ENCODE results near the gene LY6G6C. TPM values are rescaled to one million over a fixed set of nuclear protein-coding genes. Genes with fewer than 3 reads are reported as not detected.

LY6G6C gene
- total and polyA plus RNA-seq, 10 of the 15 experiments (the other 5 are each of a cell fraction or from before 2014, with no cell fraction given): not detected

DNA sequence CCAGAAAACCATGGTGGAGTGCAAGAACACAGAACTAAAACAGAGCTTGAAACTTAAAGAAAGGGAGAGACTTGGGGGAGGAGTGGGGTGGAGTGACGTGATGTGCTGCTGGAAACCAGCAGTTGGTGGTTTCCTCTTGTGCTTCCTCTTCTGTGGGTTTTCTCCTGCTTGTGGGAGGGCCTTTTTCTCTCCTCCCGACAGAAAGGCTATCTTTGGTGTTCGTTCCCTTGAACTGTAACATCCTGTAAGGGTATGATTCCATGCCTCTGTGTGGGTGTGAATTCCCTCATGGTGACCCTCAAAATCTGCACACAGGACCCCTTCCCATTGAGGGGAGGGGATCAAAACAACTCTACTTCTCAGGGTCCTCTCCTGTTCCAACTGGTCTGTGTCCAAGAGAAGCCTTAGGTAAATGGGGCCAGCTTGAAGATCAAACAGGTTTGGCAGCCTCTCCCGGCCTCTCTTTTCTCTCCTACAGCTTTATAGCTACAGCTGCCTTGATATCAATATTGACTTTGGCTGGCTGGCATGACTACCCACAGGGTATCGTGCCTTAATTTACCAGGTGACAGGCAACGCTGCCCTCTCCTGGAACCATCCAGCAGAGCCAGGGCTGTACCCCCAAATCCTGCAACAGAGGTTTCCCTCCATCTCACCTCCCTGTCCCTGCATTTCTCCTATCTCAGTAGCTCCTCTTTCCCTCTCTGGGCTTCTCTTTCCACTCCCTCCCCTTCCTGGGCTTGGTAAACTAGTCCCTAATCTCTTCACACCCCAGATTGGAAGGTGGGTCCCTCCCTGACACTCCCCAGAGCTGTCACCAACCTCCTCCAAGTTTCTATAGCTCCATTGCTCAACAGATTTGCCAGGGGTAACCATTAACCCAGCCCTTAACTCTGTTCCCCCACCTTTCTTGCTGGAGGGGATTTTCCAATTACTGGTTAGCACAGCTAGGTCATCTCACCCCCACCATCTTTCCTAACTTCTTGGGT, 16.7 kb upstream of the LY6G6C start:
- in situ Hi-C loops (cut with MboI): no loop called here
- FAIRE-seq: peak; percentile 49
- no TSS peak for BruUV-seq (replicated peaks)
- TF ChIP-seq EGR1 (IDR thresholded peaks at IDR 0.05; ENCODE audit: borderline replicate concordance in 1 of 2, low read depth in 2 of 2, low read length in 2 of 2) (0 out of 3 replicates have a peak, but pooled peaks of 1 of the 2 experiments have one; percentile 51), BMI1 (IDR thresholded peaks at IDR 0.05; ENCODE audit: borderline replicate concordance) (no peak; the same call in 1 of the 2 replicates), ASH2L (IDR thresholded peaks at IDR 0.05; ENCODE audit: borderline replicate concordance, low read depth) (no peak), CBFB (IDR thresholded peaks at IDR 0.05; ENCODE audit: low read depth) (peak; percentile 73), NFYA (IDR thresholded peaks at IDR 0.05; ENCODE audit: borderline replicate concordance, low read depth, low read length) (no peak), POLR2A (IDR thresholded peaks at IDR 0.05; ENCODE audit: low read depth, low read length) (peak; percentile 50), SRF (IDR thresholded peaks at IDR 0.05; ENCODE audit: low read depth in 2 of 2, low read length in 2 of 2) (no peak), TBL1XR1 (IDR thresholded peaks at IDR 0.05; ENCODE audit: low read depth, low read length) (no peak; the same call in 1 of the 2 replicates), KAT2A (conservative IDR thresholded peaks at IDR 0.05; ENCODE audit: control insufficient read depth, low read depth, low read length) (no peak), SMAD1 (IDR thresholded peaks at IDR 0.05; ENCODE audit: low read depth, partially characterized antibody) (peak; percentile 72), STAT1 (conservative IDR thresholded peaks at IDR 0.05) (no peak), NFIC (IDR thresholded peaks at IDR 0.05; ENCODE audit: low read depth, low read length) (no peak), SP1 (IDR thresholded peaks at IDR 0.05; ENCODE audit: low read depth, low read length) (peak; percentile 39), ZNF622 (IDR thresholded peaks at IDR 0.05) (no peak), JUNB (IDR thresholded peaks at IDR 0.05) (no peak), NFYB (IDR thresholded peaks at IDR 0.05; ENCODE audit: insufficient read depth, low read depth, low read length) (no peak)
- TF ChIP-seq, protein P1, sequence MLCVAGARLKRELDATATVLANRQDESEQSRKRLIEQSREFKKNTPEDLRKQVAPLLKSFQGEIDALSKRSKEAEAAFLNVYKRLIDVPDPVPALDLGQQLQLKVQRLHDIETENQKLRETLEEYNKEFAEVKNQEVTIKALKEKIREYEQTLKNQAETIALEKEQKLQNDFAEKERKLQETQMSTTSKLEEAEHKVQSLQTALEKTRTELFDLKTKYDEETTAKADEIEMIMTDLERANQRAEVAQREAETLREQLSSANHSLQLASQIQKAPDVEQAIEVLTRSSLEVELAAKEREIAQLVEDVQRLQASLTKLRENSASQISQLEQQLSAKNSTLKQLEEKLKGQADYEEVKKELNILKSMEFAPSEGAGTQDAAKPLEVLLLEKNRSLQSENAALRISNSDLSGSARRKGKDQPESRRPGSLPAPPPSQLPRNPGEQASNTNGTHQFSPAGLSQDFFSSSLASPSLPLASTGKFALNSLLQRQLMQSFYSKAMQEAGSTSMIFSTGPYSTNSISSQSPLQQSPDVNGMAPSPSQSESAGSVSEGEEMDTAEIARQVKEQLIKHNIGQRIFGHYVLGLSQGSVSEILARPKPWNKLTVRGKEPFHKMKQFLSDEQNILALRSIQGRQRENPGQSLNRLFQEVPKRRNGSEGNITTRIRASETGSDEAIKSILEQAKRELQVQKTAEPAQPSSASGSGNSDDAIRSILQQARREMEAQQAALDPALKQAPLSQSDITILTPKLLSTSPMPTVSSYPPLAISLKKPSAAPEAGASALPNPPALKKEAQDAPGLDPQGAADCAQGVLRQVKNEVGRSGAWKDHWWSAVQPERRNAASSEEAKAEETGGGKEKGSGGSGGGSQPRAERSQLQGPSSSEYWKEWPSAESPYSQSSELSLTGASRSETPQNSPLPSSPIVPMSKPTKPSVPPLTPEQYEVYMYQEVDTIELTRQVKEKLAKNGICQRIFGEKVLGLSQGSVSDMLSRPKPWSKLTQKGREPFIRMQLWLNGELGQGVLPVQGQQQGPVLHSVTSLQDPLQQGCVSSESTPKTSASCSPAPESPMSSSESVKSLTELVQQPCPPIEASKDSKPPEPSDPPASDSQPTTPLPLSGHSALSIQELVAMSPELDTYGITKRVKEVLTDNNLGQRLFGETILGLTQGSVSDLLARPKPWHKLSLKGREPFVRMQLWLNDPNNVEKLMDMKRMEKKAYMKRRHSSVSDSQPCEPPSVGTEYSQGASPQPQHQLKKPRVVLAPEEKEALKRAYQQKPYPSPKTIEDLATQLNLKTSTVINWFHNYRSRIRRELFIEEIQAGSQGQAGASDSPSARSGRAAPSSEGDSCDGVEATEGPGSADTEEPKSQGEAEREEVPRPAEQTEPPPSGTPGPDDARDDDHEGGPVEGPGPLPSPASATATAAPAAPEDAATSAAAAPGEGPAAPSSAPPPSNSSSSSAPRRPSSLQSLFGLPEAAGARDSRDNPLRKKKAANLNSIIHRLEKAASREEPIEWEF (IDR thresholded peaks at IDR 0.05; ENCODE audit: insufficient replicate concordance, low read depth, low read length): no peak

More for the DNA sequence above, 16.7 kb upstream of the LY6G6C start:
- DNase-seq (ENCODE audit: low read depth, low spot score) (peak; percentile 75), ATAC-seq (peak; percentile 30)
- ChIA-PET CTCF (interaction anchor here (0.6 to 15.8 kb wide), 30 partner anchors 9 to 240 kb away, joined by 3 to 208 read pairs (median 3); partner anchors contain the start of genes ABHD16A, AIF1, ATP6V1G2 and DDAH2), SMC1A (ENCODE audit: uncharacterized antibody, unreplicated experiment) (interaction anchor here (0.6 to 6.3 kb wide), 33 partner anchors 10 to 398 kb away, joined by 3 to 45 read pairs (median 5); partner anchors contain the start of genes ABHD16A, DDAH2, GPANK1 and HSPA1A), POLR2A (interaction anchor here (0.7 to 9.7 kb wide), 28 partner anchors 9 to 438 kb away, joined by 3 to 158 read pairs (median 6); partner anchors contain the start of genes ABHD16A, BAG6, C6orf47 and DDAH2), RAD21 (ENCODE audit: unreplicated experiment) (interaction anchor here (0.6 to 6.0 kb wide), 24 partner anchors 8 to 242 kb away, joined by 3 to 53 read pairs (median 6); partner anchors contain the start of genes ABHD16A, AIF1, DDAH2 and DDX39B)
- Histone ChIP-seq H3K4me2 (ENCODE audit: control insufficient read depth, insufficient read depth) (peak overlapping the region; percentile 73), H2AFZ (ENCODE audit: control insufficient read depth, low read depth, low read length) (peak overlapping the region; percentile 50), H3K9me3 (replicated peaks; ENCODE audit: control insufficient read depth, insufficient read depth, low read length) (no peaks in the 10 kb centered on the region), H3K79me2 (ENCODE audit: control insufficient read depth, insufficient read depth, low read length) (peaks cover 48% of the 10 kb centered on the region), H3K27ac (ENCODE audit: control insufficient read depth, insufficient read depth) (peak overlapping the region; percentile 99), H3K9ac (ENCODE audit: control insufficient read depth, insufficient read depth, low read length) (peak overlapping the region; percentile 98), H3K4me1 (ENCODE audit: control insufficient read depth, insufficient read depth, low read length) (peaks cover 28% of the 10 kb centered on the region), H4K20me1 (ENCODE audit: control insufficient read depth, insufficient read depth) (0 out of 2 replicates have a peak, but pooled peaks cover 4% of the 10 kb centered on the region), H3K4me3 (peak overlapping the region; percentile 100), H3K36me3 (ENCODE audit: control insufficient read depth in 2 of 2, insufficient read depth in 2 of 2, low read length in 1 of 2) (peaks cover 6 to 8% of the 10 kb centered on the region in 2 experiments; a peak in 3 of 4 replicates), H3K27me3 (replicated peaks in 1 of 2; ENCODE audit: control insufficient read depth in 2 of 2, insufficient read depth in 2 of 2, low read length in 1 of 2) (no peaks in the 10 kb centered on the region)
- 0% methylated on average over 6 of the region's 6 CpGs for WGBS (ENCODE audit: insufficient coverage, insufficient replicate concordance, low lambda C conversion rate, missing lambda C conversion rate)
- intact Hi-C loops (cut with micrococcal nuclease; ENCODE audit: unreplicated experiment): loop anchor here (2.0 to 5.0 kb wide), 4 partner anchors 35 to 195 kb away; partner anchors contain the start of genes ABHD16A, CSNK2B, DDX39B and HSPA1B

Measured in GM12878 (cell line).